NCI-H1694 treated with DMSO at 0.1 percent for 48 hours (cell line): ENCODE measurements around the gene MAPK1IP1L.
A peak's percentile ranks its signal among the peaks of the same experiment; 100 is the strongest.

Experiments used
- DNase-seq: peaks from one replicate; lab custom pipeline; 2025; lab: John Stamatoyannopoulos, UW

Gene MAPK1IP1L

GRCh38 chr14:55097881-55098560 lies 46.6 kb downstream of the MAPK1IP1L start:
- no peak for DNase-seq

DNA sequence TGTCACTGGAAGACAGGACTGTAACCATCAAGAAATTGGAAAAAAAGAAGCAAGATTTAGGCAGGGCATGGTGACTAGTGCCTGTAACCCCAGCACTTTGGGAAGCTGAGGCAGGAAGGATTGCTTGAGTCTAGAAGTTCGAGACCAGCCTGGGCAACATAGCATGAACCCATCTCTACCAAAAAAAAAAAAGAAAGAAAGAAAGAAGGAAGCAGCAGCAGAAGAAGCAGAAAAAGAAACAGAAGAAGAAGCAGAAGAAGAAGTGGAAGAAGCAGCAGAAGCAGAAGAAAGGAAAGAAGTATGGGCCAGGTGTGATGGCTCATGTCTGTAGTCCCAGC lies 47.1 kb downstream of the MAPK1IP1L start:
- DNase-seq: no peak

GRCh38 chr14:55099756-55100155 lies 48.3 kb downstream of the MAPK1IP1L start:
- DNase-seq: no peak

DNA sequence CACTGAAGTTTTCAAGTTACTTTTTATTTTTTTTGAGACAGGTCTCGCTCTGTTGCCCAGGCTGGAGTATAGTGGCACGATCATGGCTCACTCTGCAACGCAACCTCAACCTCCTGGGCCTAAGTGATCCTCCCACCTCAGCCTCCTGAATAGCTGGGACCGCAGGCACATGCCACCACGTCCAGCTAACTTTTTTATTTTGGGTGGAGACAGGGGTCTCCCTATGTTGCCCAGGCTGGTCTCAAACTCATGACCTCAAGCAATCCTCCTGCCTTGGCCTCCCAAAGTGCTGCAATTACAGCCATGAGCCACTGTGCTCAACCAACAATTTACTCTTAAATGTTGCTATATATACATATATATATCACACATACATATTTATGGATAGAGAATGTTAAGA lies 50.3 kb downstream of the MAPK1IP1L start:
- DNase-seq: no peak

DNA sequence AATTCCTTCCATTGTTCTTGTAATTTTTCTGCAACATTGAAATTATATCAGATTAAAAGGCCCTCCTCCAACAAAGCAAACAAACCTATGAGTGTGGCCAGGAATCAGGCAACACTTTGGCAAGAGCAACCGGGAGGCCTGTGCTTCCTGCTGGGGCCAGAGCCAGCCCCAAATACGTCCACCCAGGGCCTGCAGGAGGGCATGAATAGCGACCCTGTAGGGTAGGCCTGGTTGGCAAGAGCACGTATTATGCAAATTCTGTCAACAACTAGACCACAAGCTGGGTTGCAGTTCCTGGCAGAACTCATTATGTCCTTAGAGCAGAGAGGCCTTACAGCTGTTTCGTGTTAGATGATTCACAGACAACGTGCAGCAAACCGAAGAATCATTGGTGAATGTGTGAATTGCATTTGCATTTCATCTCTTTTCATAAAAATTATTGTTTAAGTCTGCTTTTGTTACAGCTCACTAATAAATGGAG lies 50.7 kb downstream of the MAPK1IP1L start:
- peak; percentile 47 for DNase-seq

GRCh38 chr14:55103005-55103640 lies 51.7 kb downstream of the MAPK1IP1L start:
- DNase-seq: no peak

DNA sequence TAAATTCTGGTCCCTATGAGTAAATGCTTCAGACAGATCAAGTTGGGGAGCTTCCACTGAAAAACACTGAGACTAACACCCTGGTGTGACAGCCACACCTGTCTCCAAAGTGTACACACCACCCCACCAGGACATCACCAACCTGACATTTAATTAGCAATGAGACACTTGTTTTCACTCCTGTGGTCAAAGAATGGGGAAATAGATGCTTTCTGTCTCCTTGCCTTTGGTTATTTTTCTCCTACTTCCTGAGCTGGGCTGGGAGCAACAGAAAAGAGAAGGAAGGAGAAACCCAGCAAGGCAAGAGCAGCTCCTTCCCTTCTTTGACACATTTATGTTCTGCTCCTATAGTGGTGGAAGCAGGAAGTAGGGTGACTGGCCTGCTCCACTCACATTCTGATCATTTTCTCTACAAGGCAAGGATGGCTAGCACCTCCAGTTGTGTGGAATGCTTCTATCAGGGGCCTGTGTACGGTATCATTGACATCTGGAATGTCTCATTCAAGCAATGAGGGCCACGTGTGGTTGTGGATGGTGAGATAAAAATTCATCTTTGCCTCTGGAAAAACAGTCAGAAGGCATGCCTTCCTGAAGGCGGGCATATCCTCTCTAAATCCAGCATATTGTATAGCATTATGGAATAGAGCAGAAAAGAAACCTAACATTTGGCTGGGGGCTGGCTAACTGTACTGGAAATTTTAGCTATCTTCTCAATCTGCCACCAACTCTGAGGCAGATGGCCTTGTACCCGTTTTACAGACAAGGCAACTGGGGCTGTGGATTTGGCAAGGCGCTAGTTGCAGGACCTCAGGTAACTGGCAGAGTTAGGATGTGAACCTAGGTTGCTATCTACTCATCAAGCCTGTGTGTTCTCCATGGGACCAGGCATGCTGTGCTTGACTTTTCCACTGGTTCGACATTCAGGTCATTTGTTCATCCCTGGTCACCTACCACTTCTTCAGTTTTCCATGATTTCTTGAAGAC lies 52.8 kb downstream of the MAPK1IP1L start:
- DNase-seq: no peak

DNA sequence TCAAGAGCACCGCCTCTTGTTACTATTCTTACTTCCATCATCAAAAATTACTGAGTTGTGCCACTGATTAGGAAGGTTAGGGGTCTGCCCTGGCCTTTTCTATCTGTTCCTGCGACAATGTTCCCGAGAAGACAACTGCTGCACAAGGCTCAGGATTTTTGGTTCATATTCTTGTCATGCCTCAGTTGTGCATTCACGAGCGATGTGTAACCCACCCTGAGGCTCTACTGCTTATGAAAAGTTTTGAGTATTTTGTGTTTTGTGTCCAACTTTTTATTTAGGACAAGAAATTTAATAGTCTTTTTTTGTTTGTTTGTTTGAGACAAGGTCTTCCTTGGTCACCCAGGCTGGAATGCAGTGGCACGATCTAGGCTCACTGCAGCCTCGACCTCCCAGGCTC lies 54.5 kb downstream of the MAPK1IP1L start:
- no peak for DNase-seq

GRCh38 chr14:55107766-55108554 lies 56.5 kb downstream of the MAPK1IP1L start:
- DNase-seq: no peak

DNA sequence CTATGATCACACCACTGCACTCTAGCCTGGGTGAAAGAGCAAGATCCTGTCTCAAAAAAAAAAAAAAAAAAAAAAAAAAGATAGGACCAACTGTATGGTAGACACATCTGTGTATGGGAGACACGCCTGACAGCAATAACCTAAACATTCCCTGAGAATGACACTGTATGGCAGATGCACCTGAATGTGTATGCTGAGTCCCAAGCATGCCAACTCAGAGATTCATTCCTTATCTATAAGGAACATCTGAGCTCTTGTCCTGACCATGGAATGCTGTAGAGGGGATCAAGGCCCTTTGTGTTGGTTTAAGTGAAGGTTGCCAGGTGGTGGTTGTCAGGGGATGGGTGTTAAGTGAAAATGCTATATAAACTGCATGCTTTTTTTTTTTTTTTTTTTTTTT lies 58.4 kb downstream of the MAPK1IP1L start:
- no peak for DNase-seq

GRCh38 chr14:55111122-55111708 lies 59.8 kb downstream of the MAPK1IP1L start:
- no peak for DNase-seq

DNA sequence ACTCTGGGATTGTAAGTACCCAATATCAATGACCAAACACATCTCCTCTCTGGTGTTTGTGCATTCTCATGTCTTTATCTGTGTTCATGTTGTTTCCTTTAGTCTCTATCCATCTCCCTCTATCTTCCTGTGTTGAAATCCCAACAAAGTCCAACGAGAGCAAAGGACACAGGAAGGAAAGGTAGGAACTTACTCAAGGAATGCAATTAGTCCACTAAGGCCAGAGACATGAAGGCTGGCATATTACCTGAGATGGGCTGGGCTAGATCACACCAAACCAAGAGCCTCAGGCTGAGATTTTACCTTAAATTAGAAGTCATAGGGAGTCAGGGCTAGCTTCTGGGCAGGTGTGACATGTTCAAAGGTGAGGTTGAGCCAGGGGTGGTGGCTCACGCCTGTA lies 63.3 kb downstream of the MAPK1IP1L start:
- no peak for DNase-seq

- DNase-seq: no peak
These were observed 64.0 kb downstream of the MAPK1IP1L start for GRCh38 chr14:55115460-55115859.

DNA sequence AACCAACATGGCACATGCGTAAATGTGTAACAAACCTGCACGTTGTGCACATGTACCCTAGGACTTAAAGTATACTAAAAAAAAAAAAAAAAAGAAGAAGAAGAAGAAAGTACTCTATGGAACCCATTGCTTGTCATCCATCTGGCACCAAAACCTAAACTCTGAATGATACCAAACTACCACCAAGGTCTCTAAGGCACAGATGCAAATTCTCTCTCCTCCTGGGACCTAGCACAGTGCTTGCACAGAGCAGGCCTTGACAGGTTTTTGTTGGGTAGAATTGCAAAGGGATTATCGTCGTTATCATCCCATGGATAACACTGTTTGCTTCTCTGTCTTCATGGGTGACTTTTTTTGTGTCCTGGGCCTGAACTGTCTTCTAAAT lies 64.4 kb downstream of the MAPK1IP1L start:
- no peak for DNase-seq

DNA sequence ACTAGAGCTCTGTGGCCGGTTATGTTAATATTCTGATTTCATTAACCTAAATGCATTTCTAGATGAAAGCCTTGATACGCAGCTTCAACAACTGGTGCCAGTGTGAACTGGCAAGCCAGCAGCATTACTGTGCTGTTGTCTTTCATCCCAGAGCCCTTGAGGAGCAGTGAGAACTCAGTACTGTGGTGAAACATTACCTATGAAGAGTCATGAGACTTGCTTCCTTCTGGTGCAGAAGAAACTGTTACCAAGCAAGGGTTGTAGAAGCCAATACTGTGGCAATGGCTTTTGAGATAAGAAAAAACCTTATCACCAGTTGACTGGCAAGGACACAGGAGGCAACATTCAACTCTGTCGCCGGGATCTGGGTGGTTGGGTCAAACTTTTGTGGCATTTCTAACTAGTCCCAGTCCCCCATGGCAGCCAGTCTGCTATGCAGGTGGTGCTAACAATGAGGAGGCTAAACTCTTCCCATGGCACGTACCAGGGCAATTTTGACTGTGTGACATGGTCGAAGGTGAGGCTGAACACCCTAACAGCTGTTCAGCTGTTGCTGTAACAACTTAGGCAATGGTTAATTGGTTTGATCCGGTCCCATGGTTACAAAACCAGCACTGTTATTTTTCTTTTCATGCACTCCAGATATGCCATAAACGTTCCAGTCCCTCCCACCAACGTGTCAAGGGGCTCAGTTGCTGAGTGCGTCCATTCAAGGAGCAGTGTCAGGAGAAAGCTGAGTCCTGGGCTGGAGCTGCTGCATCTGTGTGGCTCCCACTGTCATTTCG lies 65.0 kb downstream of the MAPK1IP1L start:
- no peak for DNase-seq

GRCh38 chr14:55117803-55118441 lies 66.5 kb downstream of the MAPK1IP1L start:
- DNase-seq: no peak

DNA sequence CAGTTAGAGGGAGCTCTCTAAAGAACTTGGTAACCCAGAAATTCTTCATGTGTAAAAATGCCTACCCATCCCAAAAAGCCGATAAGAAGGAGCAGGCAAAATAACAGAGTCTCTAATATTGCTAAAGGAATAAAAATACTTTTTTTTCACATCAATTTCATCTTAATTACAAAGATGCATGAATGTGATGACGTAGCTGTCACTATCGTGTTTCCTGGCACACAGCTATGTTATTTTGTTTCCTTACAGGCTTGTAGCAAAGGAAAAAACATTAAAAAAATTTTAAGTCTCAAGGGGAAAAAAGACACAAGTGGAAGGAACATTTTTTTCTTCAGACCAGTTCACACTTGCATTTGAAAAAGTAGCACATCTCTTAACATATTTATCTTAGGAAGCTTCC lies 67.3 kb downstream of the MAPK1IP1L start:
- no peak for DNase-seq
